ENCODE measurements around the gene PLEKHM2. TPM values are rescaled to one million over a fixed set of nuclear protein-coding genes. Genes with fewer than 3 reads are reported as not detected.

Gene PLEKHM2
- total and polyA plus RNA-seq, 4 donors: 23.9 to 81.7 (median 74.5) TPM

- H3K27ac ChIP-seq (ENCODE audit: low read depth in 1 of 2, low read length in 2 of 2): no peak overlapping the region
- H3K36me3 ChIP-seq (ENCODE audit: control insufficient read depth in 1 of 2, insufficient read depth in 2 of 2, low read length in 1 of 2): peaks cover 0 to 3% of the 10 kb centered on the region in 2 donors
- H3K9me3 ChIP-seq (ENCODE audit: control insufficient read depth, low read length): no peaks in the 10 kb centered on the region
- DNase-seq (no peak), ATAC-seq (ENCODE audit: low FRiP score) (no peak)
- no peaks in the 10 kb centered on the region for H3K27me3 ChIP-seq (ENCODE audit: control insufficient read depth in 1 of 2, insufficient read depth in 2 of 2, low read length in 1 of 2)
- H3K4me1 ChIP-seq (ENCODE audit: control insufficient read depth in 1 of 2, insufficient read depth in 2 of 2, low read length in 2 of 2): peaks cover 4% of the 10 kb centered on the region in 2 donors
- intact Hi-C loops (cut with DNase I): no loop called here
- WGBS, 2 donors: 59 to 61% methylated on average over 4 of the region's 4 CpGs
- H3K4me3 ChIP-seq (ENCODE audit: low read length in 2 of 2): no peak overlapping the region
Measured at GRCh38 chr1:15712168-15712567, 28.0 kb downstream of the PLEKHM2 start.

GRCh38 chr1:15714406-15715136, 30.5 kb downstream of the PLEKHM2 start:
- Histone ChIP-seq H3K4me1 (ENCODE audit: control insufficient read depth in 1 of 2, insufficient read depth in 2 of 2, low read length in 2 of 2) (peaks cover 4% of the 10 kb centered on the region in 2 donors), H3K27ac (ENCODE audit: low read depth in 1 of 2, low read length in 2 of 2) (peak overlapping the region in 1 of 2 donors; percentile 1), H3K36me3 (ENCODE audit: control insufficient read depth in 1 of 2, insufficient read depth in 2 of 2, low read length in 1 of 2) (peaks cover 0 to 3% of the 10 kb centered on the region in 2 donors), H3K4me3 (ENCODE audit: low read length in 2 of 2) (no peak overlapping the region), H3K9me3 (ENCODE audit: control insufficient read depth, low read length) (no peaks in the 10 kb centered on the region), H3K27me3 (ENCODE audit: control insufficient read depth in 1 of 2, insufficient read depth in 2 of 2, low read length in 1 of 2) (no peaks in the 10 kb centered on the region)
- ATAC-seq (ENCODE audit: low FRiP score) (peak; percentile 52), DNase-seq (no peak)
- 12 to 13% methylated on average over 4 of the region's 4 CpGs for WGBS, 2 donors
- intact Hi-C loops (cut with DNase I): no loop called here

DNA sequence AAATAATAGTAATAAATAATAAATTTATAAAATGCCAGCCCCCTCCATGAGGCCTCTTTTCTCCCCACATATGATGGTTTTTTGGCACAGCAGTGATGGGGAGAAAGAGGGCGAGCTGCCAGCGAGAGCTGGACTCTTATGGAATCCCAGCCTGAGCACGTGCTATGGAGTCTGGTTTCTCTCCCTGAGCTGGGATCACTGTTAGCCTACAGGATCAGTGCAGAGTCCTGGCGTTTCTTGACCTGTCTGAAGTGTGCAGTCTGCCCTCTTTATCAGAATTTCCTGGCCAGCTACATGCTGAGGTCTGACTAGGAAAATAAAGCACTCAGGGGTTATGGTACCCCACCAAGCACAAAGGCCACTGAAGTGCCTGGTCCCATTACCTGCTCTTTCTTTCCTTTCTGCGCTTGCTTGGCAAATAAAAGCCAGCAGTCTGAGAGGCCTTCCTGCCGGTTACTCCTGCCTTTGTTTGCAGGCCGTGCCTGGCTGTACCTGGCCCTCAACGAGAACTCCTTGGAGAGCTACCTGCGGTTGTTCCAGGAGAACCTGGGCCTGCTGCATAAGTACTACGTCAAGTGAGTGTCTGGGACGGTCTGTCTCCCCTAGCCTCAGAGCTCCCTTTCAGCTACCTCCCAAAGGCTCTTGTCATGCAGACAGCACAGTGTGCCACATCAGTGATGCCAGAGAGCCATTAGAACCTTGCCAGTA, 33.5 kb downstream of the PLEKHM2 start:
- peaks cover 4% of the 10 kb centered on the region in 2 donors for H3K4me1 ChIP-seq (ENCODE audit: control insufficient read depth in 1 of 2, insufficient read depth in 2 of 2, low read length in 2 of 2)
- no peak overlapping the region for H3K4me3 ChIP-seq (ENCODE audit: low read length in 2 of 2)
- WGBS, 2 donors: 61 to 66% methylated on average over 11 of the region's 11 CpGs
- no peaks in the 10 kb centered on the region for H3K27me3 ChIP-seq (ENCODE audit: control insufficient read depth in 1 of 2, insufficient read depth in 2 of 2, low read length in 1 of 2)
- DNase-seq (peak in 1 of 2 donors; percentile 36), ATAC-seq (ENCODE audit: low FRiP score) (no peak)
- intact Hi-C loops (cut with DNase I): no loop called here
- no peaks in the 10 kb centered on the region for H3K9me3 ChIP-seq (ENCODE audit: control insufficient read depth, low read length)
- peaks cover 0 to 3% of the 10 kb centered on the region in 2 donors for H3K36me3 ChIP-seq (ENCODE audit: control insufficient read depth in 1 of 2, insufficient read depth in 2 of 2, low read length in 1 of 2)
- no peak overlapping the region for H3K27ac ChIP-seq (ENCODE audit: low read depth in 1 of 2, low read length in 2 of 2)

DNA sequence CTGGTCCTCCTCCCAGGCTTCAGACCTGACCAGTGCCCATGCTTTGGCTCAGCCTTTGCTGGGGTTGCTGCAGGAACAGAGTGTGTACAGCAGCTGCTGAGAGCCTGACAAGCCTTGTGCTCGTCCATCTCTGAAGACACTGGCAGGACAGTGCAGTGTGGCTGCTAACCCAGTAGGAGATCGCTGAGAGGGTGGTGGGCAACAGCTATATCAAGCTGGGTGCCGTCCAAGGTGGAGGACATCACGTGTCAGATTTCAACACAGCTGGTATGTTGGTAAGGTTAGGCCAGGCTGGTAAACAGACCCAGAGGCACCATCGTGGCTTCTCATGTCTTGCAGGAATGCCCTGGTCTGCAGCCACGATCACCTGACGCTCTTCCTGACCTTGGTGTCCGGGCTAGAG, 34.1 kb downstream of the PLEKHM2 start:
- peaks cover 0 to 3% of the 10 kb centered on the region in 2 donors for H3K36me3 ChIP-seq (ENCODE audit: control insufficient read depth in 1 of 2, insufficient read depth in 2 of 2, low read length in 1 of 2)
- WGBS, 2 donors: 84 to 85% methylated on average over 8 of the region's 8 CpGs
- H3K27me3 ChIP-seq (ENCODE audit: control insufficient read depth in 1 of 2, insufficient read depth in 2 of 2, low read length in 1 of 2): no peaks in the 10 kb centered on the region
- H3K9me3 ChIP-seq (ENCODE audit: control insufficient read depth, low read length): no peaks in the 10 kb centered on the region
- no peak overlapping the region for H3K27ac ChIP-seq (ENCODE audit: low read depth in 1 of 2, low read length in 2 of 2)
- DNase-seq: peak in 1 of 2 donors; percentile 36
- intact Hi-C loops (cut with DNase I): no loop called here
- no peak overlapping the region for H3K4me3 ChIP-seq (ENCODE audit: low read length in 2 of 2)
- ATAC-seq (ENCODE audit: low FRiP score): no peak
- peaks cover 4% of the 10 kb centered on the region in 2 donors for H3K4me1 ChIP-seq (ENCODE audit: control insufficient read depth in 1 of 2, insufficient read depth in 2 of 2, low read length in 2 of 2)

- Histone ChIP-seq H3K4me3 (ENCODE audit: low read length in 2 of 2) (no peak overlapping the region), H3K27ac (ENCODE audit: low read depth in 1 of 2, low read length in 2 of 2) (no peak overlapping the region), H3K4me1 (ENCODE audit: control insufficient read depth in 1 of 2, insufficient read depth in 2 of 2, low read length in 2 of 2) (peaks cover under 1 to 2% of the 10 kb centered on the region in 2 donors), H3K36me3 (ENCODE audit: control insufficient read depth in 1 of 2, insufficient read depth in 2 of 2, low read length in 1 of 2) (peaks cover 0 to 3% of the 10 kb centered on the region in 2 donors), H3K27me3 (ENCODE audit: control insufficient read depth in 1 of 2, insufficient read depth in 2 of 2, low read length in 1 of 2) (no peaks in the 10 kb centered on the region), H3K9me3 (ENCODE audit: control insufficient read depth, low read length) (no peaks in the 10 kb centered on the region)
- 86 to 88% methylated on average over 12 of the region's 12 CpGs for WGBS, 2 donors
- ATAC-seq (ENCODE audit: low FRiP score) (no peak), DNase-seq (no peak)
- intact Hi-C loops (cut with DNase I): no loop called here
Measured at GRCh38 chr1:15719381-15720120, 35.4 kb downstream of the PLEKHM2 start.

DNA sequence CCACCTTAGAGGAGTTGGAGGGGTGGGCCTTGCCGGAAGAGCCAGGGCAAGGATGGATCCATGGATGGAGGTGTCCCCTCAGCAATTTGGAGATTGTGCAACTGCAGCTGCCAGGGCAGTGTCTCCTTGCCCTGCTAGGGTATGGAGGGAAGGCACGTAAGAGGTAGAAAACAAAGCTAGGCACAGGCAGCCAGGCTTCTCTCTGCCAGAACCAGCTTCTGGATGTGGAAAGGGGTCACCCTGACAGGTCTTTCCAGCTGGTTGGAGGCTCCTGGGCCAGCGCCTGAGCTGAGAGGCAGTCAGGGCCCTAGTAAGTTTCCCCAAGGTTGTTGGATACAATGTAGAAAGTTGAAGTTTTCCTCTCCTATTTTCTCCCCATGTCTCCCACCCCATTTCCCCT, 36.7 kb downstream of the PLEKHM2 start:
- peaks cover 0 to 3% of the 10 kb centered on the region in 2 donors for H3K36me3 ChIP-seq (ENCODE audit: control insufficient read depth in 1 of 2, insufficient read depth in 2 of 2, low read length in 1 of 2)
- no peak overlapping the region for H3K4me3 ChIP-seq (ENCODE audit: low read length in 2 of 2)
- ATAC-seq (ENCODE audit: low FRiP score) (no peak), DNase-seq (no peak)
- no peak overlapping the region for H3K27ac ChIP-seq (ENCODE audit: low read depth in 1 of 2, low read length in 2 of 2)
- H3K27me3 ChIP-seq (ENCODE audit: control insufficient read depth in 1 of 2, insufficient read depth in 2 of 2, low read length in 1 of 2): no peaks in the 10 kb centered on the region
- WGBS, 2 donors: 92 to 93% methylated on average over 3 of the region's 3 CpGs
- intact Hi-C loops (cut with DNase I): no loop called here
- no peaks in the 10 kb centered on the region for H3K4me1 ChIP-seq (ENCODE audit: control insufficient read depth in 1 of 2, insufficient read depth in 2 of 2, low read length in 2 of 2)
- H3K9me3 ChIP-seq (ENCODE audit: control insufficient read depth, low read length): no peaks in the 10 kb centered on the region

GRCh38 chr1:15722411-15722810, 38.3 kb downstream of the PLEKHM2 start:
- no peaks in the 10 kb centered on the region for H3K27me3 ChIP-seq (ENCODE audit: control insufficient read depth in 1 of 2, insufficient read depth in 2 of 2, low read length in 1 of 2)
- no peak overlapping the region for H3K4me3 ChIP-seq (ENCODE audit: low read length in 2 of 2)
- no peak overlapping the region for H3K27ac ChIP-seq (ENCODE audit: low read depth in 1 of 2, low read length in 2 of 2)
- peaks cover 0 to 5% of the 10 kb centered on the region in 2 donors for H3K36me3 ChIP-seq (ENCODE audit: control insufficient read depth in 1 of 2, insufficient read depth in 2 of 2, low read length in 1 of 2)
- H3K9me3 ChIP-seq (ENCODE audit: control insufficient read depth, low read length): no peaks in the 10 kb centered on the region
- 85 to 86% methylated on average over 4 of the region's 4 CpGs for WGBS, 2 donors
- DNase-seq (no peak), ATAC-seq (ENCODE audit: low FRiP score) (no peak)
- H3K4me1 ChIP-seq (ENCODE audit: control insufficient read depth in 1 of 2, insufficient read depth in 2 of 2, low read length in 2 of 2): no peaks in the 10 kb centered on the region
- intact Hi-C loops (cut with DNase I): no loop called here

DNA sequence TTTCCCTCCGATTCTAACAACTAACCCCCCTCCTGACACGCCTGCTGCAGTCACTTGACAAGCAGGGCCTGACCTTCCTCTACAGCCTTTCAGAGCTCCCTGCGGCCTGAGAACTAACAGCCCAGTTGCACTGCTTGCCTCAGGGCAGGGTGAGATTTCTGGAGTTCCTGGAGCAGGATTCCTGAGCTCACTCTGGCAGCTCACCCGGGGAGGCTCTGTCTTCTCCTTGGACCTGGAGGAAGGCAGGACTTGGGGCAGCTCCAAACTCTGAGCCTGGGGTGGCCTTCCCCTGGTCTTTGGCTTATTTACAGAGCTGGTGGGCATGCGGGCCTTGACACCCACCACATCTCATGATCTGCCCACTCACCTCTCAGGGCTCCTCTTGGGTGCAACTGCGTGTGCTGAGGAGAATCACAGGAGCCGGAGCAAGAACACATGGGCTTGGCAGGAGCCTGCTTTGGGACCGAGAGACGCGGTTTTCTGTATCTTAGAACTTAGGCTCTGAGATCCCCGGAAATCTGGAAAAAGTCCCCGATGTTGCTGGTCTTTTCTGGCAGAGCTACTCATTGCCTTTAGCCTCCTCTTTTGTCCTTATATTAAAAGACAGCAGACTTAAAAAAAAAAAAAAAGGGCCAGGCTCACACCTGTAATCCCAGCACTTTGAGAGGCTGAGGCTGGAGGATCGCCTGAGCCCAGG, 38.9 kb downstream of the PLEKHM2 start:
- DNase-seq: peak in 1 of 2 donors; percentile 35
- H3K4me3 ChIP-seq (ENCODE audit: low read length in 2 of 2): no peak overlapping the region
- no peak overlapping the region for H3K27ac ChIP-seq (ENCODE audit: low read depth in 1 of 2, low read length in 2 of 2)
- ATAC-seq (ENCODE audit: low FRiP score): no peak
- WGBS, 2 donors: 77 to 81% methylated on average over 13 of the region's 13 CpGs
- peaks cover 0 to 6% of the 10 kb centered on the region in 2 donors for H3K36me3 ChIP-seq (ENCODE audit: control insufficient read depth in 1 of 2, insufficient read depth in 2 of 2, low read length in 1 of 2)
- H3K4me1 ChIP-seq (ENCODE audit: control insufficient read depth in 1 of 2, insufficient read depth in 2 of 2, low read length in 2 of 2): no peaks in the 10 kb centered on the region
- H3K9me3 ChIP-seq (ENCODE audit: control insufficient read depth, low read length): no peaks in the 10 kb centered on the region
- no peaks in the 10 kb centered on the region for H3K27me3 ChIP-seq (ENCODE audit: control insufficient read depth in 1 of 2, insufficient read depth in 2 of 2, low read length in 1 of 2)
- intact Hi-C loops (cut with DNase I): no loop called here

Measured in aorta (tissue), 5 donors.